ENCODE results near the gene FBXW7. TPM values are rescaled to one million over a fixed set of nuclear protein-coding genes. Genes with fewer than 3 reads are reported as not detected.

FBXW7 gene
- total and polyA plus RNA-seq, 2 donors (not counting 1 experiment from before 2014, with no cell fraction given) = 16.3 to 68.7 TPM

- no peak overlapping the region for H3K4me3 ChIP-seq (replicated peaks in 1 of 4; ENCODE audit: control extremely low read depth in 1 of 4, insufficient read depth in 1 of 4, low read depth in 3 of 4, low read length in 4 of 4)
- H3K9me3 ChIP-seq (ENCODE audit: control insufficient read depth, insufficient read depth, low read depth, low read length) = no peaks in the 10 kb centered on the region
- no peak overlapping the region for H2AFZ ChIP-seq (ENCODE audit: low read length)
- no peak overlapping the region for H3K4me2 ChIP-seq (ENCODE audit: extremely low read depth, insufficient read depth, low read length)
- no peaks in the 10 kb centered on the region for H3K79me2 ChIP-seq (ENCODE audit: control insufficient read depth, insufficient read depth, low read length)
- H3K27me3 ChIP-seq (ENCODE audit: control insufficient read depth, insufficient read depth, low read length) = no peaks in the 10 kb centered on the region
- H3K9ac ChIP-seq (ENCODE audit: insufficient read depth, low read length) = no peak overlapping the region
- H3K36me3 ChIP-seq (ENCODE audit: control insufficient read depth, insufficient read depth, low read length) = no peaks in the 10 kb centered on the region
- no peak for TF ChIP-seq EZH2 (IDR thresholded peaks at IDR 0.05; ENCODE audit: low read length, missing control alignments)
- TF ChIP-seq CTCF (conservative IDR thresholded peaks at IDR 0.05 in 1 of 2, IDR thresholded peaks at IDR 0.05 in 1 of 2; ENCODE audit: low read depth in 1 of 2, low read length in 2 of 2) = no peak
- DNase-seq (ENCODE audit: low read depth in 2 of 2) = no peak
- no peak overlapping the region for H3K27ac ChIP-seq (ENCODE audit: insufficient read depth, low read length)
- H3K4me1 ChIP-seq (ENCODE audit: control insufficient read depth, extremely low read depth, insufficient read depth, low read length) = no peaks in the 10 kb centered on the region
- H4K20me1 ChIP-seq (ENCODE audit: control insufficient read depth, extremely low read depth, insufficient read depth, low read length) = no peaks in the 10 kb centered on the region
These were observed 104.6 kb downstream of the FBXW7 start for GRCh38 chr4:152431291-152431690.

GRCh38 chr4:152430507-152430906 lies 105.4 kb downstream of the FBXW7 start:
- Histone ChIP-seq H2AFZ (ENCODE audit: low read length) (no peak overlapping the region), H3K4me2 (ENCODE audit: extremely low read depth, insufficient read depth, low read length) (no peak overlapping the region), H3K4me3 (replicated peaks in 1 of 4; ENCODE audit: control extremely low read depth in 1 of 4, insufficient read depth in 1 of 4, low read depth in 3 of 4, low read length in 4 of 4) (no peak overlapping the region), H3K36me3 (ENCODE audit: control insufficient read depth, insufficient read depth, low read length) (no peaks in the 10 kb centered on the region), H3K9me3 (ENCODE audit: control insufficient read depth, insufficient read depth, low read depth, low read length) (no peaks in the 10 kb centered on the region), H3K4me1 (ENCODE audit: control insufficient read depth, extremely low read depth, insufficient read depth, low read length) (no peaks in the 10 kb centered on the region), H3K27ac (ENCODE audit: insufficient read depth, low read length) (no peak overlapping the region), H3K9ac (ENCODE audit: insufficient read depth, low read length) (no peak overlapping the region), H3K27me3 (ENCODE audit: control insufficient read depth, insufficient read depth, low read length) (no peaks in the 10 kb centered on the region), H4K20me1 (ENCODE audit: control insufficient read depth, extremely low read depth, insufficient read depth, low read length) (no peaks in the 10 kb centered on the region), H3K79me2 (ENCODE audit: control insufficient read depth, insufficient read depth, low read length) (no peaks in the 10 kb centered on the region)
- TF ChIP-seq CTCF (conservative IDR thresholded peaks at IDR 0.05 in 1 of 2, IDR thresholded peaks at IDR 0.05 in 1 of 2; ENCODE audit: low read depth in 1 of 2, low read length in 2 of 2) (no peak), EZH2 (IDR thresholded peaks at IDR 0.05; ENCODE audit: low read length, missing control alignments) (no peak)
- DNase-seq (ENCODE audit: low read depth in 2 of 2) = no peak

GRCh38 chr4:152427981-152428380 lies 107.9 kb downstream of the FBXW7 start:
- H3K9me3 ChIP-seq (ENCODE audit: control insufficient read depth, insufficient read depth, low read depth, low read length) = no peaks in the 10 kb centered on the region
- H3K4me1 ChIP-seq (ENCODE audit: control insufficient read depth, extremely low read depth, insufficient read depth, low read length) = no peaks in the 10 kb centered on the region
- no peak overlapping the region for H2AFZ ChIP-seq (ENCODE audit: low read length)
- H3K27me3 ChIP-seq (ENCODE audit: control insufficient read depth, insufficient read depth, low read length) = no peaks in the 10 kb centered on the region
- H3K79me2 ChIP-seq (ENCODE audit: control insufficient read depth, insufficient read depth, low read length) = no peaks in the 10 kb centered on the region
- H3K36me3 ChIP-seq (ENCODE audit: control insufficient read depth, insufficient read depth, low read length) = no peaks in the 10 kb centered on the region
- H3K27ac ChIP-seq (ENCODE audit: insufficient read depth, low read length) = no peak overlapping the region
- no peak overlapping the region for H3K4me3 ChIP-seq (replicated peaks in 1 of 4; ENCODE audit: control extremely low read depth in 1 of 4, insufficient read depth in 1 of 4, low read depth in 3 of 4, low read length in 4 of 4)
- no peak overlapping the region for H3K4me2 ChIP-seq (ENCODE audit: extremely low read depth, insufficient read depth, low read length)
- H3K9ac ChIP-seq (ENCODE audit: insufficient read depth, low read length) = no peak overlapping the region
- DNase-seq (ENCODE audit: low read depth in 2 of 2) = no peak
- H4K20me1 ChIP-seq (ENCODE audit: control insufficient read depth, extremely low read depth, insufficient read depth, low read length) = no peaks in the 10 kb centered on the region
- TF ChIP-seq EZH2 (IDR thresholded peaks at IDR 0.05; ENCODE audit: low read length, missing control alignments) = no peak
- no peak for TF ChIP-seq CTCF (conservative IDR thresholded peaks at IDR 0.05 in 1 of 2, IDR thresholded peaks at IDR 0.05 in 1 of 2; ENCODE audit: low read depth in 1 of 2, low read length in 2 of 2)
